Right lobe of liver (tissue), 4 donors: ENCODE data around the gene TJP3.

Experiments used
- POLR2A ChIP-seq: fragments of 450-650 bp; IDR thresholded peaks from one replicate; pipeline ENCODE4 v1.6.1; 2017; ENCODE audit warnings: antibody characterized with exemption, mild to moderate bottlenecking
- TF ChIP-seq, protein P1 (sequence below), 4 donors: fragments of 200-600 bp in 3 of 4; fragments of 450-650 bp in 1 of 4; IDR thresholded peaks; one replicate each; pipeline versions ENCODE4 v1.5.1 to v1.8.0; 2016 to 2022; ENCODE audit warnings: antibody characterized with exemption in 4 of 4, mild to moderate bottlenecking in 2 of 4
- donor health status: DM: no; HTN: no; CAD: no.
- donor health status: DM: no; HTN: no; CAD: no.
- donor health status: DM: no; HTN: yes; CAD: no.

DNA sequence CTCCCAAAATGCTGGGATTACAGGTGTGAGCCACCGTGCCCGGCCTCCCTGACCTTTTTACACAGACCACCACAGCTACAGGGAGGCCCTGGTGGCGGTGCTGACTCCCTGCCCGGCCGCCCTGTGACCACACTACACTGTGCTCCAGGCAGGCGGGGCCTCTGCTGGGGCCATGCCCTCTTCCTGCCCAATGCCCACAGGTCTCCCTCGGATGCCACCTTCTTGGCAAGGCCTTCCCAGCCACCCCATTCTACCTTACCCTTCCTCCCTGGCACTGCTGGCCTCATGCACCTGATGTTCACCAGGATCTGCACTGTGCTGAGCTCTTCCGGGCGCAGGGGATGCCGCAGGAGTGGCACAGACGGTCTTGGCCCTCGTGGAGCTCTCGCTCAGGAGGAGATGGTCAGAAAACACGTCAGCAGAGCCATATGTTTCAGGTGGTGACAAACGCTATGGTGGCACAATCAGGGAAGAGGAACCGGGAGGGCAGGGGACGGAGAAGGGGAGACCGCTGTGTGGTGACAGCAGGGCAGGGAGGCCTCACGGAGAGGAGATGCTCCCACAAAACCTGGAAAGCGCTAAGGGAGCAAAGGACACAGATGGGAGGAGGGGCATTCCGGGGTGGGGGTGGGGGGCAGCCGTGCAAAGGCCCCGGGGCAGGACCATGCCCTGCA, 12.1 kb upstream of the TJP3 start:
- no peak for TF ChIP-seq POLR2A
- TF ChIP-seq, protein P1, sequence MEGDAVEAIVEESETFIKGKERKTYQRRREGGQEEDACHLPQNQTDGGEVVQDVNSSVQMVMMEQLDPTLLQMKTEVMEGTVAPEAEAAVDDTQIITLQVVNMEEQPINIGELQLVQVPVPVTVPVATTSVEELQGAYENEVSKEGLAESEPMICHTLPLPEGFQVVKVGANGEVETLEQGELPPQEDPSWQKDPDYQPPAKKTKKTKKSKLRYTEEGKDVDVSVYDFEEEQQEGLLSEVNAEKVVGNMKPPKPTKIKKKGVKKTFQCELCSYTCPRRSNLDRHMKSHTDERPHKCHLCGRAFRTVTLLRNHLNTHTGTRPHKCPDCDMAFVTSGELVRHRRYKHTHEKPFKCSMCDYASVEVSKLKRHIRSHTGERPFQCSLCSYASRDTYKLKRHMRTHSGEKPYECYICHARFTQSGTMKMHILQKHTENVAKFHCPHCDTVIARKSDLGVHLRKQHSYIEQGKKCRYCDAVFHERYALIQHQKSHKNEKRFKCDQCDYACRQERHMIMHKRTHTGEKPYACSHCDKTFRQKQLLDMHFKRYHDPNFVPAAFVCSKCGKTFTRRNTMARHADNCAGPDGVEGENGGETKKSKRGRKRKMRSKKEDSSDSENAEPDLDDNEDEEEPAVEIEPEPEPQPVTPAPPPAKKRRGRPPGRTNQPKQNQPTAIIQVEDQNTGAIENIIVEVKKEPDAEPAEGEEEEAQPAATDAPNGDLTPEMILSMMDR (IDR thresholded peaks at IDR 0.05), result no peak
